ENCODE results near the gene QPCTL. TPM values are rescaled to one million over a fixed set of nuclear protein-coding genes. Genes with fewer than 3 reads are reported as not detected.

The QPCTL gene
- total and polyA plus RNA-seq, 10 of the 15 experiments (the other 5 are each of a cell fraction or from before 2014, with no cell fraction given): 1.1 to 22.6 (median 11.2) TPM

DNA sequence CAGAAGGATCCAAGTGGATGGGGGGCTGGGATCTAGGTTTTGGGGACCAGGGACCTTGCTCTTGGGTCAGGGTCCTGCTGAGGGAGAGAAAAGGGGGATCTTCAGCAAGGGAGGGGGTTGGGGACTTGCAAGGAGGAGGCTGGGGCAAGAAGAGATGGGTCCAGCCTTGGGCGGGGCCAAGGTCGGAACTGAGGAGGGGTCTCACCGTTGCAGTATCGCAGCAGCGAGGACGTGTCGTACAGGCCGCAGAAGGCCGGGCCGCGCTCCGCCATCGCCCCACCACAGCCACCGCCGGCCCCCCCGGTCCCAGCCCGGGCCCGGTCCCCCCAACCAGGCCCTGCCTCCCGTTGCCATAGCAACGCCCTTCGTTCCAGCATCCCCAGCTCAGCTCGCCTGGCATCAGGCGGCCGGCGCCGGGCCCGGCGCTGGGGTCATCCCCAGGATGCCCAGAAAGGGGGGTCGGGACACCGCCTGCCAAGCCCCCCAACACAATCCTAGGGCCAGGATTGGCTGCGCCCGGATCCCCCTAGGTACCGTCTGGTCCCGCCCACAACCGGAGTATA is 47.3 kb upstream of the QPCTL start (continued):
- TF ChIP-seq, protein P1, sequence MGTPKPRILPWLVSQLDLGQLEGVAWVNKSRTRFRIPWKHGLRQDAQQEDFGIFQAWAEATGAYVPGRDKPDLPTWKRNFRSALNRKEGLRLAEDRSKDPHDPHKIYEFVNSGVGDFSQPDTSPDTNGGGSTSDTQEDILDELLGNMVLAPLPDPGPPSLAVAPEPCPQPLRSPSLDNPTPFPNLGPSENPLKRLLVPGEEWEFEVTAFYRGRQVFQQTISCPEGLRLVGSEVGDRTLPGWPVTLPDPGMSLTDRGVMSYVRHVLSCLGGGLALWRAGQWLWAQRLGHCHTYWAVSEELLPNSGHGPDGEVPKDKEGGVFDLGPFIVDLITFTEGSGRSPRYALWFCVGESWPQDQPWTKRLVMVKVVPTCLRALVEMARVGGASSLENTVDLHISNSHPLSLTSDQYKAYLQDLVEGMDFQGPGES (IDR thresholded peaks at IDR 0.05): no peak
- TF ChIP-seq JUND (IDR thresholded peaks at IDR 0.05; ENCODE audit: low read depth, low read length) (no peak), KDM1A (IDR thresholded peaks at IDR 0.05; ENCODE audit: borderline replicate concordance) (peak; percentile 89; the same call in 1 of the 2 replicates), MEF2B (IDR thresholded peaks at IDR 0.05; ENCODE audit: partially characterized antibody, poor library complexity, severe bottlenecking) (peak; percentile 18), MXI1 (IDR thresholded peaks at IDR 0.05; ENCODE audit: low read depth, low read length) (0 out of 2 replicates have a peak, but pooled peaks have one; percentile 17), SMC3 (IDR thresholded peaks at IDR 0.05; ENCODE audit: borderline replicate concordance, low read length) (no peak), NBN (IDR thresholded peaks at IDR 0.05) (no peak)

DNA sequence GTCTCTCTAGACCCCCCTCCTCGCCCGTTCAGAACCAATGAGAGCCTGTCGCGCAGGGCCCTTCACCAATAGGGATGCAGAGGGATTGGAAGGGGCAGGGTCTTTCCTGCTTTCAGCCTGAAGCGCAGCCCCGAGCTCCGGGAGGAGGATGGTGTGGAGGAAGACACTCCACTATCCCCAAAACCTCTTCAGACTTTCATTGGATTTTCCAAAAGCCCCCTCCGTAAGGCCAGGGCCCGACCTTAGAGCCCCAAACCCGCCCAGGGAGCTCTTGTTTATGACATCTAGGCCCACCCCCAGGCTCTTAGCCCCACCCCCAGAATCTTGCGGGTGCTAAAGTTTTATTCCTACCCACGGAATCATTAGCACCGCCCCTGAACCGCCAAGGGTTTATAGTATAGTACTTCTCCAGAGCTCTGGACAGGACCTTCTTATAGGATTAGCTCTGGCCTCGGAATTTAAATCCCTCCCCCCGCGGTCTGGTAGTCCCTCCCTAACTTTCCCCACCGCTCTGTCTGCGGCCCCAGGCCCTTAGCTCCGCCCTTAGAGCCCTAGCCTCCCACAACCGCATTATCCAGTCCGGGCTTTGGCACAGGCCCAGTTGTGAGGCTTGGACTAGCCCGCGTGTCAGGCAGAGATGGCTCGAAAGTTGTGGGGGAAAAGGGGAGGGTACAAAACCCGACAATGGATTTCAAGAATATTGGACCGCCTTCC is 46.7 kb upstream of the QPCTL start:
- H3K27me3 ChIP-seq (replicated peaks in 1 of 2; ENCODE audit: control insufficient read depth in 2 of 2, insufficient read depth in 2 of 2, low read length in 1 of 2): no peaks in the 10 kb centered on the region
- no peaks in the 10 kb centered on the region for H3K9me3 ChIP-seq (replicated peaks; ENCODE audit: control insufficient read depth, insufficient read depth, low read length)
- peak; percentile 72 for FAIRE-seq
- H3K36me3 ChIP-seq (ENCODE audit: control insufficient read depth in 2 of 2, insufficient read depth in 2 of 2, low read length in 1 of 2): no peaks in the 10 kb centered on the region
- ChIA-PET SMC1A (ENCODE audit: uncharacterized antibody, unreplicated experiment) (interaction anchor here (0.7 to 3.1 kb wide), 12 partner anchors 18 to 206 kb away, joined by 3 to 11 read pairs (median 3); partner anchors contain the start of gene QPCTL), CTCF (interaction anchor here (0.6 to 1.7 kb wide), 13 partner anchors 15 to 207 kb away, joined by 3 to 15 read pairs (median 5); partner anchors contain the start of genes FBXO46, QPCTL and SNRPD2), POLR2A (interaction anchor here (0.6 to 1.3 kb wide), 16 partner anchors 9 to 176 kb away, joined by 3 to 9 read pairs (median 4); partner anchors contain the start of genes GIPR, OPA3, QPCTL and SIX5), RAD21 (ENCODE audit: unreplicated experiment) (interaction anchor here (0.6 to 2.2 kb wide), 25 partner anchors 9 to 240 kb away, joined by 3 to 14 read pairs (median 3); partner anchors contain the start of genes FOSB, GIPR, QPCTL and SIX5)
- H3K27ac ChIP-seq (ENCODE audit: control insufficient read depth, insufficient read depth): peak overlapping the region; percentile 40; the same call in 1 of the 2 replicates
- intact Hi-C loops (cut with micrococcal nuclease; ENCODE audit: unreplicated experiment): loop anchor here (2.0 to 10.0 kb wide), 2 partner anchors 23 to 241 kb away; partner anchors contain the start of genes GIPR, POLR1G and PPP1R13L
- peak overlapping the region; percentile 63; the same call in 1 of the 2 replicates for H3K4me3 ChIP-seq
- no peaks in the 10 kb centered on the region for H3K79me2 ChIP-seq (ENCODE audit: control insufficient read depth, insufficient read depth, low read length)
- H4K20me1 ChIP-seq (ENCODE audit: control insufficient read depth, insufficient read depth): no peaks in the 10 kb centered on the region
- under 1% methylated on average over 26 of the region's 27 CpGs for WGBS (ENCODE audit: insufficient coverage, insufficient replicate concordance, low lambda C conversion rate, missing lambda C conversion rate)
- H2AFZ ChIP-seq (ENCODE audit: control insufficient read depth, low read depth, low read length): peak overlapping the region; percentile 93
- BruUV-seq (replicated peaks): no TSS peak
- peak; percentile 65 for DNase-seq (ENCODE audit: low read depth, low spot score)
- in situ Hi-C loops (cut with MboI): loop anchor here (10.0 kb wide), 1 partner anchor 121 kb away; no protein-coding TSS in a partner anchor
- H3K4me1 ChIP-seq (ENCODE audit: control insufficient read depth, insufficient read depth, low read length): peaks cover 16% of the 10 kb centered on the region
- H3K4me2 ChIP-seq (ENCODE audit: control insufficient read depth, insufficient read depth): peak overlapping the region; percentile 23
- ATAC-seq: peak; percentile 62
- peak overlapping the region; percentile 51; the same call in 1 of the 2 replicates for H3K9ac ChIP-seq (ENCODE audit: control insufficient read depth, insufficient read depth, low read length)
- TF ChIP-seq TAF1 (IDR thresholded peaks at IDR 0.05; ENCODE audit: borderline replicate concordance, low read depth, low read length) (no peak), MYB (IDR thresholded peaks at IDR 0.05; ENCODE audit: borderline replicate concordance, low read depth, low read length) (no peak), SMC3 (IDR thresholded peaks at IDR 0.05; ENCODE audit: borderline replicate concordance, low read length) (no peak), RFX5 (IDR thresholded peaks at IDR 0.05; ENCODE audit: low read depth, low read length) (peak; percentile 93), BHLHE40 (IDR thresholded peaks at IDR 0.05; ENCODE audit: borderline replicate concordance in 1 of 2, low read depth in 2 of 2, low read length in 1 of 2) (peak in 1 of 2 experiments; percentile 32; a peak in 1 of 4 replicates), CREB1 (IDR thresholded peaks at IDR 0.05; ENCODE audit: low read depth) (no peak), SIN3A (IDR thresholded peaks at IDR 0.05; ENCODE audit: low read depth, low read length) (no peak), PAX5 (IDR thresholded peaks at IDR 0.05; ENCODE audit: borderline replicate concordance, low read depth, low read length) (no peak), SMAD5 (IDR thresholded peaks at IDR 0.05; ENCODE audit: low read depth) (no peak), TCF3 (IDR thresholded peaks at IDR 0.05; ENCODE audit: borderline replicate concordance, insufficient read depth, low read depth, low read length) (no peak)
- TF ChIP-seq, protein P2, sequence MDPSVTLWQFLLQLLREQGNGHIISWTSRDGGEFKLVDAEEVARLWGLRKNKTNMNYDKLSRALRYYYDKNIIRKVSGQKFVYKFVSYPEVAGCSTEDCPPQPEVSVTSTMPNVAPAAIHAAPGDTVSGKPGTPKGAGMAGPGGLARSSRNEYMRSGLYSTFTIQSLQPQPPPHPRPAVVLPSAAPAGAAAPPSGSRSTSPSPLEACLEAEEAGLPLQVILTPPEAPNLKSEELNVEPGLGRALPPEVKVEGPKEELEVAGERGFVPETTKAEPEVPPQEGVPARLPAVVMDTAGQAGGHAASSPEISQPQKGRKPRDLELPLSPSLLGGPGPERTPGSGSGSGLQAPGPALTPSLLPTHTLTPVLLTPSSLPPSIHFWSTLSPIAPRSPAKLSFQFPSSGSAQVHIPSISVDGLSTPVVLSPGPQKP (IDR thresholded peaks at IDR 0.05; ENCODE audit: low read depth, low read length): no peak
